Fibroblast of skin of left quadriceps (primary cell): ENCODE data around the gene MEGF10.
"Not testable (repeated sequence)": the region's sequence is repeated elsewhere in the genome, so short reads cannot be mapped to it uniquely, and the experiment has no call there.

ENCODE experiments used
- DNase-seq, 2 experiments: peaks; one replicate each; pipeline ENCODE4 v3.0.0-alpha.2; 2013; ENCODE audit warnings: low read depth in 2 of 2

The MEGF10 gene

GRCh38 chr5:127297348-127298035, 6.9 kb downstream of the MEGF10 start:
- no peak for DNase-seq

GRCh38 chr5:127298036-127298429, 7.4 kb downstream of the MEGF10 start:
- DNase-seq = no peak

- DNase-seq = no peak
These were observed 8.1 kb downstream of the MEGF10 start for GRCh38 chr5:127298656-127299055.

- no peak for DNase-seq
These were observed 9.1 kb downstream of the MEGF10 start for GRCh38 chr5:127299678-127300077.

- DNase-seq = no peak
These were observed 11.9 kb downstream of the MEGF10 start for GRCh38 chr5:127302509-127302908.

GRCh38 chr5:127303404-127303803, 12.8 kb downstream of the MEGF10 start:
- no peak for DNase-seq

- no peak for DNase-seq
These were observed 14.9 kb downstream of the MEGF10 start for GRCh38 chr5:127305493-127305892.

GRCh38 chr5:127306036-127306435, 15.4 kb downstream of the MEGF10 start:
- no peak for DNase-seq

GRCh38 chr5:127306647-127307046, 16.1 kb downstream of the MEGF10 start:
- DNase-seq = no peak

GRCh38 chr5:127307868-127308267, 17.3 kb downstream of the MEGF10 start:
- DNase-seq = no peak

GRCh38 chr5:127308325-127308724, 17.7 kb downstream of the MEGF10 start:
- not testable (repeated sequence) for DNase-seq

GRCh38 chr5:127308945-127309344, 18.3 kb downstream of the MEGF10 start:
- DNase-seq = no peak

GRCh38 chr5:127311349-127311748, 20.8 kb downstream of the MEGF10 start:
- no peak for DNase-seq

- no peak for DNase-seq
These were observed 21.4 kb downstream of the MEGF10 start for GRCh38 chr5:127311781-127312525.

- no peak for DNase-seq
These were observed 22.8 kb downstream of the MEGF10 start for GRCh38 chr5:127313379-127313778.

GRCh38 chr5:127313847-127314473, 23.4 kb downstream of the MEGF10 start:
- DNase-seq = peak in 1 of 2 experiments; percentile 24

- no peak for DNase-seq
These were observed 25.4 kb downstream of the MEGF10 start for GRCh38 chr5:127316011-127316410.

GRCh38 chr5:127317385-127317784, 26.8 kb downstream of the MEGF10 start:
- DNase-seq = not testable (repeated sequence)

- DNase-seq = peak in 1 of 2 experiments; percentile 1
These were observed 29.7 kb downstream of the MEGF10 start for GRCh38 chr5:127320032-127320965.

- no peak for DNase-seq
These were observed 30.9 kb downstream of the MEGF10 start for GRCh38 chr5:127321465-127321864.

GRCh38 chr5:127322403-127322802, 31.8 kb downstream of the MEGF10 start:
- DNase-seq = no peak

- DNase-seq = no peak
These were observed 34.2 kb downstream of the MEGF10 start for GRCh38 chr5:127324756-127325155.
